Left cardiac atrium (tissue), 4 donors: ENCODE data around the gene STRAP. TPM values are rescaled to one million over a fixed set of nuclear protein-coding genes. Genes with fewer than 3 reads are reported as not detected.
"Not testable (repeated sequence)": the region's sequence is repeated elsewhere in the genome, so short reads cannot be mapped to it uniquely, and the experiment has no call there.

Experiments used
- ATAC-seq, 2 donors: fragments of 200-7000 bp; cut with Tn5 transposase; one replicate each; pipeline ENCODE4 v1.9.1; 2020; ENCODE audit warnings: mild to moderate bottlenecking in 2 of 2, moderate library complexity in 2 of 2
- DNase-seq: peaks from one replicate; pipeline ENCODE4 v3.0.0-alpha.2; 2020
- intact Hi-C, 2 donors: fragments of 100-400 bp; cut with DNase I; formaldehyde crosslinking; loops; one replicate each; pipeline versions ENCODE4 v1.14.1 to v1.15.1; 2022 to 2023
- total RNA-seq, 2 donors: library from RNA; stranded (reverse); fragmentation: NEBNext Ultra II Directional; extraction: Animal tissue kit (Norgen Biotek cat#: 25700); gene quantifications; one replicate each; pipeline ENCODE4 v1.2.1, GENCODE V29; 2021
- donor health status: DM: no; HTN: yes; CAD: no.
- donor health status: DM: no; HTN: yes; CAD: no; lungs with severe emphysema.
- donor health status: DM: yes; HTN: yes; CAD: no.
- donor health status: Dilated cardiomyopathy.

STRAP gene
- total RNA-seq, 2 donors from 2014 or later = 96.4 to 128 TPM

DNA sequence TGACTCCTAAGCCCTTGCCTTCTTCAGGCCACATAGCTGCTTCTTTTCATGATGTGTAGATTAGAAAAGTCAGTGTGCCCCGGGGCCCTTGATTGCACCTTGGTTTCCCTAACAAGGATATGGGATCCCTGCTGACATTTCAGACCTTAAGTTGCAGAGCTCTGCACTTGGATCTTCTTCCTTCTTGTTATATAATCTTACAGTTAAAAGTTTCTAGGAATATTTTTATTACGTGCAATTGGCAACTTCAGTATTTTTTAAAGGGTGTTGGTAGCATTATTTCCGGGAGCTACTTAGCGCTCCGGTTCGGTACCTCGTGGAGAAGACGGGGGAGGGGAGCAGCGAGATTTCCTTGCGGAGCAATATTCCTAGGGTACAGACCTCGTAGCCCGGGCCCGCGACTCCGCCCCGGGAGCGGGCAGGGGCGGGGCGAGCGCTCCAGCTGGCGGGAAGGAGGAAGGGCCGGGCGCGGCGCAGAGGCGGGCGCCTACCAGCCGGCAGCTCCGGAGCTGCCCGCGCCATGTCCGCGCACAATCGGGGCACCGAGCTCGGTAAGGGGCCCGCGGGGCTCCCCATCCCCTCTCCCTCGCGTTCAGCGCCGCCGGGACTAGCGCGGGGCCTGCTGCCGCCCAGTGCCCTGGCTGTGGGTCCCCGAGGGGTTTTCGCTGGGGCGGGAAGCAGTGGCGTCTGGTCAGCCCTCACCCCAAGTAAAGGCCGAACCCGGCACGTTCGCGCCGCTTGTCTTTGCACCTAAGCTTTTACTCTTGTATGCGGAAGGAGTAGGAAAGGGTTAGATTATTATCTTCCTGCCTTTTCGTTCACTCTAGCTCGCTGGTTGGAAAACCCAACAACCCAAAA, 28.9 kb downstream of the STRAP start, which contains the start of gene DERA:
Gene DERA, plus strand, starts transcription at position 469 of the 858 bp plus-strand sequence. Its CDS starts 52 bp downstream, at position 521.
- peak; percentile 88 for DNase-seq
- intact Hi-C loops = no loop called here
- ATAC-seq = peak; percentile 99

GRCh38 chr12:15911931-15912330, 29.7 kb downstream of the STRAP start:
- DNase-seq, intact Hi-C loops: not testable (repeated sequence)
- ATAC-seq = peak in 1 of 2 donors; percentile 48

DNA sequence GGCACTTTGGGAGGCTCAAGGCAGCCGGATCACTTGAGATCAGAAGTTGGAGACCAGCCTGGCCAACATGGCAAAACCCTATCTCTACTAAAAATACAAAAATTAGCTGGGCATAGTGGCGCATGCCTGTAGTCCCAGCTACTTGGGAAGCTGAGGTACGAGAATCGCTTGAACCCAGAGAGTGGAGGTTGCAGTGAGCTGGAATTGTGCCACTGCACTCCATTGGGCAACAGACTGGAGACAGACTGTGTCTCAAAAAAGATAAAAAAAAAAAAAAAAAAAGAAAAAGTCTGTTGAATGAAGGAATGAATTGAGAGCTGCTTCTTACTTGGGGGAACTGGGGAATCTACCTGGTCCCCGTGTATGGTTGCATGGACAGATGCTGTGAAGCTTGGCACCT, 31.9 kb downstream of the STRAP start:
- ATAC-seq, intact Hi-C loops: not testable (repeated sequence)
- peak; percentile 32 for DNase-seq

GRCh38 chr12:15918066-15918465, 35.9 kb downstream of the STRAP start:
- intact Hi-C loops = no loop called here
- DNase-seq (no peak), ATAC-seq (no peak)

DNA sequence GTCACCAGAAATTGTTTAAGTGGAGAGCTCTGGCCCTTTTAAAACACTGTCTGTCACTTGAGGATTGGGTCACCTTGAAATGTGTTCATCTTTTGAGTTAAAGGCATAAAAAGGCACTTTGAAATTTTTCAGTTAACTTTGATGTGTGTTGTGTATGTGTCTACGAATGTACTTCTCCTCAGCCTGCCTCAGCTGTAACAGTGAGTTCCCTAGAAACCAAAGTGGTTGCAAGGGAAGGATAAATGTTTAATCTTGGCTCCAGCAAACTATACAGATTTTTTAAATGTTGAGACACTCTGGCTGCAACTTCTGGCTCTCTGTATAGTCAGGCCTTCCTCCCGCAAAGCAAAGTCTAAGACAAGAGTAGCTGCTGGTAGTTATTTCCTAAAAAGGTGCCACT, 37.2 kb downstream of the STRAP start:
- ATAC-seq (no peak), DNase-seq (no peak)
- intact Hi-C loops = no loop called here

DNA sequence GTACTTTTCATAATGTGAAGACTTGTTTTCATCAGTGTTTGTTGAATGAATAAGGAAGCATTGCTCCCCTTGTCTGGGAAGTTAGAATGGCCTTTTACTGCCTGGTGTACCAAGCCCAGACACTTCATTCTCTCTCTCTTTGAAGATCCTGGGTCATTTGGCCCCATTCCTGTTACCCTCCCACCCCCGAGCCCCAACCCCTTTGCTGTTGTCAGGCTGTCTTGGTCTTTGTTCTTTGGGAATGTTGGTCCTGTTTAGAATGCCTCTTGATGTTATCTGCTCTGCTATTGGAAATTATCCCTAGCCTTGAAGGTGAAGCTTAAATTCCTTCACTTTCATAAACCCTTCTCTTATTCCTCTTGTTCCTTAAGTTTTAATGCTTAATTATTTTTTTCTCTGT, 42.8 kb downstream of the STRAP start:
- ATAC-seq (no peak), DNase-seq (no peak)
- intact Hi-C loops = no loop called here

- intact Hi-C loops = no loop called here
- ATAC-seq = peak in 1 of 2 donors; percentile 72
- DNase-seq = no peak
These were observed 46.2 kb downstream of the STRAP start for GRCh38 chr12:15928346-15928745.

DNA sequence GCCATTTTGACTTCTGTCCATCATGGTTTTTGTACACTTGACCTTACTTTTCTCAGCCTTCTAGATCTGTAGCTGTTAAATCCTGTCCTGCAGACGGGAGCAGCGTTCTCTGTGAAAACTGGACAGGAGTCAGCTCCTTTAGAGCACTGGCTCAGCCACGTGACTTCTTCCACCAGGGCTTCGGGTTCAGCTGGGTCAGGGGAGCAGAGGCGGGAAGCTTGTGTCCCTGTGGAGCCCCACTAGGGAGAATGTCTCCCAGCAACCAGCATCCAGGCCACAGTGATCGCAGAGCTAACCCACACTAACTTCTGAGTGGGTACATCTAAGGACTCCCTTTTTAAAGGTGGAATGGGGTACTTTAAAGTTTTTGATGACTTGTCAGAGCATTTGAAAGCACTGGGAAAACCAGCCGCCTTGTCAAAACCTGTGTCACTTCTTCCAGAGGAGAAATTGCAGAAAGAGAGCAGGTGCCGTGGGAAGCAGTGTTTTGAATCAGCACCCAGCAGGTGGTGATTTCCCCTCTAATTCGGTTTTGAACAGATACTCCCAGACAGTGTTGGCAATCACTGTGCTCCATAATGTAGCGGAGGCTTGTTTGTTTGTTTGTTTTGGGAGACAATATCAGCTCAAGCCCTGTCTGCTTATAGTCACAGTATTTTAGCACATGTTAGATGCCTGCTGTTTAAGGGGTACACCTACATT, 46.8 kb downstream of the STRAP start:
- intact Hi-C loops = no loop called here
- ATAC-seq (peak; percentile 63 to 67), DNase-seq (no peak)

GRCh38 chr12:15931590-15932053, 49.4 kb downstream of the STRAP start:
- intact Hi-C loops = no loop called here
- DNase-seq (no peak), ATAC-seq (no peak)

DNA sequence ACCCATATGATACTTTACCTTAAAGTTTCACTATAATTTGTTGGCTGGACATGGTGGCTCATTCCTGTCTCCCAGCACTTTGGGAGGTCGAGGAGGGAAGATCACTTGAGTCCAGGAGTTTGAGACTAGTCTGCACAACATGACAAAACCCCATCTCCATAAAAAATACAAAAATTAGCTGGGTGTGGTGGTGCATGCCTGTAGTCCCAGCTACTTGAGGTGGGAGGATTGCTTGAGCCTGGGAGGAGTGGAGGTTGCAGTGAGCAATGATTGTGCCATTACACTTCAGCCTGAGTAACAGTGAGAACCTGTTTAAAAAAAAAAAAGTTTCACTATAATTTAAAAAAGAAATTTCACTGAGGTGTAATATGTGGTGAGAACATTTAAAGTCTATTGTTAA, 50.1 kb downstream of the STRAP start:
- intact Hi-C loops = no loop called here
- DNase-seq = no peak
- ATAC-seq = no peak

DNA sequence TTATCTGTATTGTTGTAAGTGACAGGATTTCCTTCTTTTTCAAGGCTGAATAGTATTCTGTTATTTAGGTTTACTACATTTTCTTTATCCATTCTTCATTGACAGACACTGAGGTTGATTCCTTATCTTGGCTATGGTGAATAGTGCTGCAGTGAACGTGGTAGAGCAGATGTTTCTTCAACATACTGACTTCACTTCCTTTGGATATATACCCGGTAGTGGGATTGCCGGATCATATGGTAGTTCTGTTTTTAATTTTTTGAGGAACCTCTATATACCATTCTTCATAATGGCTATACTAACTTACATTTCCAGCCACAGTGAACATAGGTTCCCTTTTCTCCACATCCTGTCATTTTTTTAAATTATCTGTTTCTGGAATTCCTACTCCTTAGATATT, 50.8 kb downstream of the STRAP start:
- DNase-seq (no peak), ATAC-seq (no peak)
- intact Hi-C loops = no loop called here

GRCh38 chr12:15933751-15934150, 51.6 kb downstream of the STRAP start:
- intact Hi-C loops = no loop called here
- ATAC-seq (no peak), DNase-seq (no peak)

DNA sequence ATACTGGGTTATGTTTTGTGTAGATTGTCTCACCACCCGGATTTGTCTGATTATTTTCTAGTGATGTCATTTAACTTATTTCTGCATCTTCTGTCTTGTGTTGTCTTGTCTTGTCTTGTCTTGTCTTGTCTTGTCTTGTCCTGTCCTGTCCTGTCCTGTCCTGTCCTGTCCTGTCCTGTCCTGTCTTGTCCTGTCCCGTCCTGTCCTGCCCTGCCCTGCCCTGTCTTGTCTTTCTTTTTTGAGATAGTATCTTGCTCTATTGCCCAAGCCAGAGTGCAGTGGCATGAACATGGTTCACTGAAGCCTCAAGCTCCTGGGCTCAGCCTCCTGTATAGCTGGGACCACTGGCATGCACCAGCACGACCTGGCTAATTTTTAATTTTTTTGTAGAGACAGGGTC, 54.6 kb downstream of the STRAP start:
- DNase-seq = no peak
- intact Hi-C loops = no loop called here
- ATAC-seq = no peak

GRCh38 chr12:15937902-15938301, 55.7 kb downstream of the STRAP start:
- intact Hi-C loops = no loop called here
- DNase-seq = no peak
- ATAC-seq = no peak

DNA sequence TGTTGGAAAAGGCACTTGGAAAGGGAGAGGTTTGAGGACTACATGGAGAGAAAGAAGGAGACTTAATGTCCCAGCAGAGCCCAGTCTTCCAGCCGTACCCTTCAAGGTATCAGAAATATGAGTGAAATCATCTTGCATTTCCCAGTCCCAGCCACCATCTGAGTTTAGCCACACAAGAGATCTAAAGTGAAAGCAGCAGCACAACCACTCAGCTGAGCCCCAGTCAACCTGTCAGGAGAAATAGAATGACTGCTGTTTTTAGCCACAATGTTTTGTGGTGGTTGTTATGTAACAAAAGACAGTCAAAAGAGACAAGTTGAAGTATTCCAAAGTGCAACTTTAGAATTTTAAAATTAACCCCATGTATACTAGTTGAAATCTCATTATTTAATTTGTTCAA, 56.9 kb downstream of the STRAP start:
- DNase-seq = no peak
- intact Hi-C loops = no loop called here
- ATAC-seq = no peak

- intact Hi-C loops = no loop called here
- ATAC-seq = no peak
- DNase-seq = no peak
These were observed 60.3 kb downstream of the STRAP start for GRCh38 chr12:15942475-15942874.

- intact Hi-C loops, DNase-seq, ATAC-seq: not testable (repeated sequence)
These were observed 61.3 kb downstream of the STRAP start for GRCh38 chr12:15943519-15943918.

- DNase-seq, ATAC-seq, intact Hi-C loops: not testable (repeated sequence)
These were observed 66.3 kb downstream of the STRAP start for GRCh38 chr12:15948461-15948860.
